GM21381 (cell line): ENCODE results near the gene GRPEL2.

Source experiments
- ATAC-seq: cut with Tn5 transposase; IDR thresholded peaks from one replicate; pipeline ENCODE4 v1.9.1; 2021; ENCODE audit warnings: mild to moderate bottlenecking, moderate library complexity; ENCODE audit not compliant: unreplicated experiment

The GRPEL2 gene

GRCh38 chr5:149345147-149345891 is at the start of gene GRPEL2:
GRPEL2 (plus strand) TSS chr5:149345499; CDS start chr5:149345540, 41 bp downstream.
- ATAC-seq, result peak; percentile 98

- no peak for ATAC-seq
These were observed 47.8 kb upstream of the GRPEL2 start for GRCh38 chr5:149297340-149298025.

- ATAC-seq, result no peak
These were observed 47.1 kb upstream of the GRPEL2 start for GRCh38 chr5:149298163-149298562.

- ATAC-seq, result no peak
These were observed 46.4 kb upstream of the GRPEL2 start for GRCh38 chr5:149298842-149299404.

GRCh38 chr5:149299451-149300054 is 45.7 kb upstream of the GRPEL2 start:
- no peak for ATAC-seq

GRCh38 chr5:149300441-149300840 is 44.9 kb upstream of the GRPEL2 start:
- no peak for ATAC-seq

GRCh38 chr5:149301049-149301743 is 44.1 kb upstream of the GRPEL2 start:
- no peak for ATAC-seq

- ATAC-seq, result no peak
These were observed 43.4 kb upstream of the GRPEL2 start for GRCh38 chr5:149301744-149302380.

GRCh38 chr5:149302641-149303040 is 42.7 kb upstream of the GRPEL2 start:
- no peak for ATAC-seq

GRCh38 chr5:149303210-149303609 is 42.1 kb upstream of the GRPEL2 start:
- ATAC-seq, result no peak

GRCh38 chr5:149304195-149305078 is 40.9 kb upstream of the GRPEL2 start:
- ATAC-seq, result no peak

- ATAC-seq, result no peak
These were observed 35.9 kb upstream of the GRPEL2 start for GRCh38 chr5:149309354-149309753.

- no peak for ATAC-seq
These were observed 34.8 kb upstream of the GRPEL2 start for GRCh38 chr5:149310488-149310887.

GRCh38 chr5:149310947-149311658 is 34.2 kb upstream of the GRPEL2 start:
- ATAC-seq, result no peak

GRCh38 chr5:149313151-149313841 is 32.0 kb upstream of the GRPEL2 start:
- no peak for ATAC-seq

GRCh38 chr5:149314571-149315111 is 30.7 kb upstream of the GRPEL2 start:
- ATAC-seq, result no peak

- ATAC-seq, result no peak
These were observed 29.5 kb upstream of the GRPEL2 start for GRCh38 chr5:149315753-149316152.
